ENCODE results near the gene TMEM132D.
"Not testable (repeated sequence)": the region's sequence is repeated elsewhere in the genome, so short reads cannot be mapped to it uniquely, and the experiment has no call there.

The TMEM132D gene

DNA sequence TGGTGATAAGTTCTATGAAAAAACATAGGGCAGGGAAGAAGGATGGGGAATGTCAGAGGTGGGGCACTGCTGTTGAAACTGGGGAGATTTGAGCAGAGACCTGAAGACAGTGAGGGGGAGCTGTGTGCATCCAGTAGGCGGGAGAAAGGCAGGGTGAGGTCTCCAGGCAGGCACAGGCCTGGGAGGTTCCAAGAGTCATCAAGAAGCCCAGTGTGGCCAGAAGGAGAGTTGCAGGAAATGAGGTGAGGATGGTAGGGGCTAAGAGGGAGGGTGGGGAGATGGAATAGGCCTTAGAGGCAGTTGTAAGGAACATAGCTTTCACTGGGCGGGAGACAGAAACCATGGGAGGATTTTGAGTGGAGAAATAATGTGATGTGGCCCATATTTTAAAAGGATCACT lies 708.7 kb downstream of the TMEM132D start:
- no peak for DNase-seq (ENCODE audit: low read depth in 3 of 3, low spot score in 1 of 3)

DNA sequence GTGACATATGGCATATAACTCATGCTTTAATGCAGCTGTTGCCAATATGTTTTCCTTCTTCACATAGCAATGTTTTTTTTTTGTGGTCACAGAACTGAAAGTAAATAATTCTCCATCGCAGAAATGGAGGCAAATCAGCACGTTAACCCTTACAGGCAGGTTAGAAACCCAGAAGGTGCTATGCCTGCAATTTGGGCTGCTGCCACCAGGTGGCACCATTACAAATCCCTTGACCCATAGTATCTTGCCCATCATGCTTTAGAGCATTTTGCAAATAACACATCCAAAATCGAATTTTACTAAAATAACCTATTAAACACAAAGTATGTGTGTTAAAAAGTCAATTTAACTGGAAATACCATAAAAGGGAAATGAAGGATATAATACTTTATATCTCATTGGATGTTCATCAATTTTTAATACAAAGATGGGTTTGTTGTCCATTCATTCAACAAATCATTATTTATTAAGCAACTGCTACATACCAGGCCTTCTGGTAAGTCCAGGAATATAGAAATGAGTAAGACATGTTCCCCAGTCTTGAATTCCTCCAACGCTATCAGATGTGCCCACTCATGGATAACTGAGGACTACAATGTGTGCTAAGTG lies 710.5 kb downstream of the TMEM132D start:
- no peak for DNase-seq (ENCODE audit: low read depth in 3 of 3, low spot score in 1 of 3)

DNA sequence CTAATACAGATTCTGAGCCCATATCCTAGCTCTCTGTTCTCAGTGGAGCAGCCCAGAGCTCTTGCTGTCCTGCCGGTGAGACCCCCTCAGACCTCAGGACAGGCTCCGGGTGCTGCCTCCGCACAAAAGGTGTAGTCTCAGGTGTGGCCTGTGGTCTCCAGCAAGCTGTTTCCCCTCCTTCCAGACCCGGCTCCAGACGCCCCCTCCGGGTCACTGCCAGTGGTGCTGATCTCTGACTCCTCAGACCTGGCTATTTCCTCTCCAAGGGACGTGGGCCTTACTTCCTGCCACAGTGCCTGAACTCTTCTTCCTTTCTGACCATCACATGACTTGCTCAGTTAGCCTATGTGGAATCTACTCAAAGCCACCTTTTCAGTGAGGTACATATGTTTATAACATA lies 713.0 kb downstream of the TMEM132D start:
- DNase-seq (ENCODE audit: low read depth in 3 of 3, low spot score in 1 of 3), result no peak

DNA sequence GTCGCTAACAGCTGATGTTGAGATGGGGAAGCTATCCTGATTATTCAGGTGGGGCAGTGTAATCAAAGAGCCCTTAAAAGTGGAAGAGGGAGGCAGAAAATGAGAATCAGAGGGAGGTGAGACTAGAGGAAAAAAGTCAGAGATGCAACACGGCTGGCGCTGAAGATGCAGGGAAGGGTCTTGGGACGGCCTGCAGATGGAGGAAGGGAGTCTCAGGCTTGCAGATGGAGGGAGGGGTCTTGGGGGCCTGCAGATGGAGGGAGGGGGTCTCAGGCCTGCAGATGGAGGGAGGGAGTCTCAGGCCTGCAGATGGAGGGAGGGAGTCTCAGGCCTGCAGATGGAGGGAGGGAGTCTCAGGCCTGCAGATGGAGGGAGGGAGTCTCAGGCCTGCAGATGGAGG lies 713.9 kb downstream of the TMEM132D start:
- not testable (repeated sequence) for DNase-seq (ENCODE audit: low read depth in 3 of 3, low spot score in 1 of 3)

DNA sequence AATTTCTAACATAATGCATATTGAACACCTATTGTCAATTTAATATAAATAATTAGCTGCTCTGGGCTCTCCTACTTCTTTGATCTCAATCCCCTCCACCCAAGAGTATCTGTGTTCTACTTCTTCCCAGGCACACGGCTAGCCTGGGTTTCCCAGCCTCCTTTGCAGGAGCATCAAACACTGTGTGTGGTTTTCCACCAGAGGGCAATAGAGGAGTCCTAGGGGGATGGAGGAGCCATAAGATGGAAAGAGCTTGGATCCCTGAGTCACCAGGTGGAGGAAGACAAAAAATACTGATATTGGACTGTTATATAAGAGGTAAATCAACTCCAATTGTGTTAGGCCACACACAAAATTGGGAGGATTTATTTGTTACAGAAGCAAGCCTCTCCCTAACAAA lies 716.9 kb downstream of the TMEM132D start:
- DNase-seq (ENCODE audit: low read depth in 3 of 3, low spot score in 1 of 3), result no peak

DNA sequence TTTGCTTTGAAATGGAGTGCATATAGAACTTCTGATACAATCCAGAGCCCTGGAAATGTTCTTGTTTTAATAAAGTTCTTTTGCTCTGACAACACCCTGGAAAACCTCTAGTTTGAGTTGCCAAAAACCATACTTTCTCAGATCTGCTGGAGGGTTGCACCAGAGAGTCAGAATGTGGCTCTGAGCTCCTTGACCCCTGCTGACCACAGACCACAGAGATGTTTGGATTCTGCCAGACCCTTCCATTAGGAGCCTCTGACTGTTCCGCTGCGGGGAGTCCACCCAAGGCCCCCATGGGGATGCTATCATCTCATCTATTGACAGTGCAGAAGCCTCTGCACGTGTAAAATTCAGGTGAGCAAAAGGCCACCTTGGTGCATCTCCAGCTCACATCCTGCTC lies 718.0 kb downstream of the TMEM132D start:
- no peak for DNase-seq (ENCODE audit: low read depth in 3 of 3, low spot score in 1 of 3)

DNA sequence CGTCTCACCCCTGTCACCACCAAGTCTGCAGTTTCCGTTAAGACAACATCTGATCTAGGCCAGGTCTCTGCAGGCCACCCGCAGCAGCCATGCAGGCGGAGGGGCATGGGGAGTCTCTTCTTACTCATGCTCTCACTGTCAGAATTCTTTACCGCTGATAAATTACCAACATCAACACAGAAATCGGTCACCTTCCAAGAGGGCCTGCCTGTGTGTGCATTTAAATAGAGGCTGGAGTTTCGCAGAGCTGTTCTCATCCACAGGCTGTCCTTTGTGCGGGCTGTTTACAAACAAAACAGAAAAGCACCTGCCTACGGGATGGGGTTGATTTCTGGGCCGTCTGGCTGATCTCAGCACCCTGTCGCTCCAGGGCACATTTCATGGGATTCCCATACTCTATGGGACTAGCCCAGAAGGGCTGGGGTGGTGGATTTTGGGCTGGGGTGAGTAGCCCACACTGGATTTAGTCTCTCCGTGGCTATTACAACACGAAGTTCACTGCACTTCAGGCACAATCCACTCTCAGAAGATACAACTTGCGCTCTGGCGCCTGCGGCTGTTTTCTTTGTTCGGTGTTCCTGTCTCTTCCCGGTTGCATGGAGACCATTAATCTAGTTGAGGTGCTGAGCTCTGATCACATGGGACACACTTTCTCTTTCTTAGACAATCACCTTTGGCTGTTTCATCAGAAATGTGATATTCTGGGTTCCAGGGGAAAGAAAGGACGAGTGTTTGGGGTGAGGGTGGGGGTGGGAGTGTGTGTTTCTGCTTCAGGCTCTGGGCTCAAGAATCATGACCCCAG lies 719.5 kb downstream of the TMEM132D start:
- DNase-seq (ENCODE audit: low read depth in 3 of 3, low spot score in 1 of 3), result no peak

DNA sequence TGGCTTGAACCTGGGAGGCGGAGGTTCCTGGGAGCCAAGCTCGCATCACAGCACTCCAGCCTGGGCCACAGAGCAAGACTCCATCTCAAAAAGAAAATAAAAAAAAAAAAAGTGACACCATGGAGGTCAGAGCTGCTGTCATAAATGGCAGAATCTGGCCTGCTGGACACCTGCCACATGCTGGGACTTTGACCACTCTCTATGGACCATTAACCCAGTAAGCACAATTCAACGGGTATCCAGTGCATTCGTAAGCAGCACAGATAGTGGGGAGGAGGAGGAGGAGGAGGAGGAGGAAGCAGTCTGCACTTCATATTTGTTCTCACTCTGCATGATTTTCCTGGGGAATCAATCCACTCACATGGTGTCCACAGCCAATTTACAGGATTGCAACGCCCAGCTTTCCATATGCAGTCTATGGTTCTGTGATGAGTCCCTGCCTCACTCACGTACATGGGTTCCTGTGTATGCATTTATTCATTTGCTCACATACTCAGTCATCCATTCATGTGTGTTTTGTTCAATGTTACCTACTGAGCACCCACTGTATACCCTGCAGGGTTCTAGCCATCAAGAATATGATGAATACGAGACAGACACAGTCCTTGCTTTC lies 723.8 kb downstream of the TMEM132D start:
- DNase-seq (ENCODE audit: low read depth in 3 of 3, low spot score in 1 of 3), result no peak

DNA sequence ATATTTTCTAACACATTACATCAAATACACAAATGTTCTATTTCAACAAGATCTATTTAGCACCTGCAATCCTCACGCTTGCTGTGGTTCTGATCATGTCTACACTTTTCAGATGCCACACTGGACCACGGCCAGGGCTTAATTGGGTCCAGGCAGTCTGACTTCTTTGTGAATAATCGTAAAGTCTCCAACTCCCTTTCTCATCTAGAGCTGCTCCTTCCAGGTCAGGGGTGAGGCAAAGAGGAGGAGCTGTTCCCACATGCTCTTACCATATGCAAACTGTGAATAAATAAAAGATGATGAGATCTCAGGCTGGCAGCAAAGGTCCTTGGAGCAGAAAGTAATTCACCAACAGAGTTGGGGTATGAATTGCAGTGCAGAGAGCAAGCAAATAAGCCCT lies 733.9 kb downstream of the TMEM132D start:
- DNase-seq (ENCODE audit: low read depth in 3 of 3, low spot score in 1 of 3), result no peak

DNA sequence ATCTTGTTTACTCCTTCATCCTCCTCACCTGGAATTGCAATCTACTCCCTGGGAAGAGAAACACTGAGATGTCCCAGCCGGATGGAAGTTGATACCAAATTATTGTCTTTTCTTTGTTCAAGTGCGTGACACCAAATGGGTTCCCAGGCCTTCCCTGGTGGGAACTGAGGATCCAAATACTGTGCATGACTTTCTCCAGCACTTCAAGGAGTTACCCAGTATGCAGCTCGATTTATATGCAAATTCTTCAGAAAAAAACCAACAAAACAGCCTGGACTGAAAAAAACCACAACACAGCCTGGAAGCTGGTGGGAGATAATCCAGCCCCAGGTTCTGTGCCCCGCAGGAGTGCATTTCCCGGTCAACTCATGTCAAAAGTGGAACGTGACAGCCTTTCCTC lies 740.0 kb downstream of the TMEM132D start:
- no peak for DNase-seq (ENCODE audit: low read depth in 3 of 3, low spot score in 1 of 3)

DNA sequence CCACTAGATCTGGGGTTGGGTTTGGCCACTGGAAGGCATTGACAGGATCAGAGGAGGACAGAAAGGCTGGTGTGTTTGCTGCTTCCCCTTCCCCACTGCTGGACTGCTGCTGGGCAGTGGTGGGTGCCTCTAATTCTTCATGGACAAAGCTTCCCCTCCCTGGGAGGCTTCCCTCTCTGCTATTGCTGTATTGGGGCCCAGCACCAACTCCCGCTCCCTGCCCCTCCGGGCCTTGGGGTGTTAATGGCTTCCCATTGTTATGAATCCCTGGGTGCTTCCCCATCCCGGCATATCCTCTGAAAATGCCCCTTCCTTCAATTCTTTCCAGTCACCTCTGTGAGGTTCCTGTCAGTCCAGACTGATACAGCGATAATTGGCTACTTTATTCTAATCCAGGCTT lies 740.4 kb downstream of the TMEM132D start:
- DNase-seq (ENCODE audit: low read depth in 3 of 3, low spot score in 1 of 3), result no peak

DNA sequence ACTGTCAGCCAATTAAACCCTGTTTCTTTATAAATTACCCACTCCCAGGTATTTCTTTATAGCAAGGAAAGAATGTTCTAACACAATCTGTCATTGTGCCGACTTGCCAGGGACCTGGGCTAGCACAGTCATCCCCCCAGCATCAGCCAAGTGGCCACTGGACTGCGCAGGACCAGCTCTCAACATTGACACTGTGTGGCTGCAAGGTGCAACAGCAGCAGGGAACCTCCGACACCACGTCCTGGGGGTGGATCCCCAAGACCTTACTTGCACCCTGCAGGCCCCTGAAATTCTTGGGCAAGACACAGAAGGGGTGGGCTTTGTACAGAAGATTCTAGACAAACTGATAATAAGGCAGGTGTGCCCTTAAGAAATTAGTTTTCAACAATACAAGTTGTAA lies 741.0 kb downstream of the TMEM132D start:
- DNase-seq (ENCODE audit: low read depth in 3 of 3, low spot score in 1 of 3), result no peak

DNA sequence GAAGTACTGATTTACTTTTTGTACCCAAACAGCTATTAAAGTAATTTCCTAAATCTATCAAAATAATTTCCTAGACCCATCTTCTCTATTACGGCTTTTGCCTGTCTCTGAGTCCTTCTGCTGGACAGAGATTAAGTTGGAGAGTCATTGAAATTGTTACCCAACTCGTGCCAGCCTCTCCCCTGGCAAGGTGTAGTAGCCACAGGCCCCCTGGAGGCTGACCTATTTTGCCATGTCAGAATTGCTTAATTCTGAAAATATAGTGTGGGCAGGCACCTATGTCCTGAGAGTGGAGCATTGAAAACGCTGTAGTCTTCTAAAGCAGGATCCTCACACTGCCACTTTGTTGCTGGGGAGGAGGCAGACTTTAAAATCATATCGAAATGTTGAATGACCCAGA lies 742.3 kb downstream of the TMEM132D start:
- DNase-seq (ENCODE audit: low read depth in 3 of 3, low spot score in 1 of 3), result no peak

DNA sequence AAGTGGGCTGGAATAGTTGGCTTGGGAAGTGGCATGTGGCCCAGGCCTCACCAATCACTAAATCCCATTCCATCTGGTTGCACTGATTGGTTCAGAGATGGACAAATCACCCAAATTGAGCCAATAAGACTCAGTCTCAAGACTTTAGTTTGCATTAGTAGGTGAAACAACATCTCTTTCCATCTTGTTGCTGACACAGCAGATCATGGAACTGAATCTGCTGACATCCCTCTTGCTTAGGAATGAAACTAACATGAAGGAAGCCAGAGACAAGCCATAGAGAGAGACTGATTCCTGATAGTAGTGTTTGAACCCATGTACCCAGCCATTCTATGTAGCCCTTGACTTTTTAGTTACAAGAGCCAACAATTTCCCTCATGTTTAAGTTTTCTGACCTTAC lies 743.5 kb downstream of the TMEM132D start:
- no peak for DNase-seq (ENCODE audit: low read depth in 3 of 3, low spot score in 1 of 3)

DNA sequence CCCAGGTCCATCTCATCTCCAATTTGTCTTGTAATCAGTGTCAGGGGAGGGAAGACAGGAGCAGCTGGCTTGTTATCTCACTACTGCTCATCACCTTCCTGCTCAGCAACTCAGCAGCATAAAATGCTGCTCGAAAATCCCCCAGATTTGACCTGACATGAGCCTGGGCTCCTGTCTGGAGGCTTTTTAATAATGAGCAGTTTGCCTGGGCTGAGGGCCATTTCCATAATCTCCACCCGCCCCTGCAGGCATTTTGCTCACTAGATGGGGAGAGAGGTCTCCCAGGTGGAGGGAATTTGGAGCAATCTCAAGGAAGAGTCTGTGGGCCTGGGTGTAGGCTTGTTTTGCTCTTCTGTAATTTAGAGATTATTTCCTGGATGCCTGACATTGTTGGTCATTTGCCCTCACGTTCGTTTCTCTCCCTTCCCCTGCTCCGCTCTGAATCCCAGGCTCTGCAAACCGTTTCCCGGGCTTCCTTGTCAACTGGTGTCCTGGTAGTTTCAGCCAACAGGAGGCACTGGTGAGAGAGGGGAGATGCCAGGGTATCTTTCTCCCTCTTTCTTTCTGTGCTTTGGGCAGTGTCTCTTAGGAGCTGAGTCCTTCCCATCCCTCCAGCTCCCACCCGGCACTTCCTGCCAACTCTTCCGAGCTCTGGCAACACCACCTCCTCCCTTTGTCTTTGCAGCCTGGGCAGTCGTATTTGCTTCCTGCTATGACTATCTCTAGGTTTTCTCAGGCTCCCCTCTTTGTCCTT lies 751.3 kb downstream of the TMEM132D start:
- DNase-seq (ENCODE audit: low read depth in 3 of 3, low spot score in 1 of 3), result no peak

DNA sequence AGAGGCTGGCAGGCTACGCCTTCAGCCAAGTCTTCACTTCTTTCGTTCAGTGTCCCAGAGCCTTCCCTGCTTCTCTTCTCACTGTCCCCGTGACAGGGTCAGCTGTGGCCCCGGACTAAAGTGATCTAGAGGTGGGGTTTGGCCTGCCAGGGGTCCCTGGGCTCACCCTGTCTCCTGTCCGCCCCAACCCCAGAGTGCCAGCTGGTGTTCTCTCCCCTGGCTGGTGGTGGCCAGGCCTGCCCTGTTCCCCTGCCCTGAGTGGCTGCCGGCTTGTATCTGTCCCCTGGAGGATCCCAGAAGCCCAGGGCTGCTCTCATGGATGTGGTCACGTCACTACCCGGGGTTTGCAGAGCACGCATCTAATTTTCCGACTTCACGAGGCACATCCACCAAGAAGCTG lies 753.1 kb downstream of the TMEM132D start:
- no peak for DNase-seq (ENCODE audit: low read depth in 3 of 3, low spot score in 1 of 3)

DNA sequence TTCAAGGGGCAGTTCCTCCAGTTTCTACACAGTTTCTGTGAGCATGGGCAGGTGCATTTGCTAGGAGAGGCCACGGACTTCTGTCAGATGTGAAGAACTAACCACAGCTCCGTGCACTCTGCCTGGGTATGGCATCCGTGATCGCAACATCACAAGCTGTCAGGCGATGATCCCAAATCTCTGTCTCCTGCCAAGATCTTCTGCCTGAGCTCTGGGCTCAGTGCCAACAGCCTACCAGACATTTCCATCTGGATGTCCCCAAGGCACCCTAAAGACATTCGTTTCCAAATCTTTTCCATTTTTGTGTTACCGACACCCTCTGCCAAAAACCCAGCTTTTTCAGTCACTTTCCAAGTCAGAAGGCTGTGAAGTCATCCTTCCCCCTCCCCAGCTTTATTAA lies 758.4 kb downstream of the TMEM132D start:
- DNase-seq (ENCODE audit: low read depth in 3 of 3, low spot score in 1 of 3), result no peak

DNA sequence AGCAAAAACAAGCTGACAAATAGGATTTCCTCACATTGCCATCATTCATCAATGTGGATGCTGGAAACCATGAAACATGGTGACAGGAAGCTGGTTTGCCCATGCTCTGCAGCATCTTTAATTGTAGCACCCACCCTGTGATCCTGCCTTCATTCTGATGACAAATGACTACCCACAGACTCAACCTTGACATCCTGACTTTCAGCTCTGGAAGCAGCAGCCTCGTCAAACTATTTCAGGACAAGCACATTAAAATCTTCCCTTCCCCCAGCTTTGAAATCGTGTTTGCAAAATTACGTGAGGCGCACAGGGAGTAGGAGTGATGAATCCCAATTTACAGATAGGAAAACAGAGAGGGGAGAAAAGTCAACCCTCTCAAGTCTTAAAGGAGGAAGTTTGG lies 765.0 kb downstream of the TMEM132D start:
- DNase-seq (ENCODE audit: low read depth in 3 of 3, low spot score in 1 of 3), result no peak

DNA sequence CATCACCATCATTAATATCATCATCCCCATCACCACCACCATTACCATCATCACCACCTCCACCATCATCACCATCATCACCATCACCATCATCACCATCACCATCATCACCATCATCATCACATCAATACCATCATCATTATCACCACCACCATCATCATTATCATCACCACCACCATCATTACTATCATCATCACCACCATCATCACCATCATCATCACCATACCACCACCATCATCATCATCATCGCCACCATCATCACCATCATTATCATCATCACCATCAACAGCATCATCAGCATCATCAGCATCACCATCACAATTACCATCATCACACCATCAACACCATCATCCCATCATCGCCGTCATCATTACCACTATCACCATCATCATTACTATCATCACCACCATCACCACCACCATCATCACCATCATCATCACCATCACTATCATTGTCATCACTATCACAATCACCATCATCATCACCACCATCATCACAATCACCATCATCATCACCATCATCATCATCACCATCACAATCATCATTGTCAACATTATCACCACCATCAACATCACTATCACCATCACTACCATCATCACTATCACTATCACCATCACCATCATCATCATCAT lies 767.0 kb downstream of the TMEM132D start:
- DNase-seq (ENCODE audit: low read depth in 3 of 3, low spot score in 1 of 3), result no peak

DNA sequence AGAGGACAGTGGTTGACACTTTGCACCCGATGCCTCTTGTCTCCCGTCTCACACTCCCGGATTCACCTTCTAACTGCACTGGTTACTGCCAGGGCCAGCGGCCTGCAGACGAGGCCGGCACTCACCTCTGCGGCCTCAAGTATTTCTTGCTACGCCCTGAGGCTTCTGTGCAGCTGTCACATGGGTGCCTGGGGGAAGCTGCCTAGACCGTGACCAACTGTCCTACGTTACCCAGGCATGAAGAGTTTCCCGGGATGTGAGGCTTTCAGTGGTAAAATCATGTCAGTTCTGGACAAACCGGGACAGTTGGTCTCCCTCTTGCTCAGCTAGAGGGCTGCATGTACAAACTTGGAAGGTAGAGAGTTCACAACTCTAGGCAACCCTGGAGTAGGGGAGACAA lies 776.1 kb downstream of the TMEM132D start:
- DNase-seq (ENCODE audit: low read depth in 3 of 3, low spot score in 1 of 3), result no peak

DNA sequence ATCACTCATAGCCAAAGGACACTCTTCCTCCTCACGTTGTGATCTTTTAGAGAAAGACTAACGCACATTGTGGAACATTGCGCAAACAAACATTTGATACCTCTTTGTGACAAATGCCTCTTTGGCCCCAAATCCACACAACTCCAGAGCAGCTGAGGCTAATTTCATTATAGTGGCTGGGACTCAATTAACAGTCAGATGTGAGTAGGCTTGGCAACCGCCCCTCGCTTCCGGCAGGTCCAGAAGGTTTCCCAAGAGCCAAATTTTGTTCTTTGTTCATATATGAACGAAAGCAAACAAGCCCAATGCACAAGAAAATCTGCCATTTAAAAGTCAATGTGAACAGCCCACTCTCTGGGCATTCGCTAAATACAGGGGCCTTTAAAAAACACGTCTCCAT lies 776.6 kb downstream of the TMEM132D start:
- no peak for DNase-seq (ENCODE audit: low read depth in 3 of 3, low spot score in 1 of 3)
